Mammary epithelial cell (primary cell): ENCODE data around the gene PFDN1.

Source experiments
- EZH2 ChIP-seq: IDR thresholded peaks from 2 replicates; pipeline ENCODE4 v1.6.1; 2012; ENCODE audit warnings: low read length, inconsistent platforms, borderline replicate concordance
- TF ChIP-seq, protein P1 (sequence below), 2 donors: IDR thresholded peaks in 1 of 2; conservative IDR thresholded peaks in 1 of 2; 2 replicates each; pipeline ENCODE4 v1.5.1; 2011 to 2012; ENCODE audit warnings: inconsistent platforms in 2 of 2, low read length in 2 of 2, mild to moderate bottlenecking in 2 of 2, control low read depth in 1 of 2, low read depth in 1 of 2; ENCODE audit not compliant: insufficient read depth in 1 of 2; ENCODE audit errors: extremely low read depth in 1 of 2

DNA sequence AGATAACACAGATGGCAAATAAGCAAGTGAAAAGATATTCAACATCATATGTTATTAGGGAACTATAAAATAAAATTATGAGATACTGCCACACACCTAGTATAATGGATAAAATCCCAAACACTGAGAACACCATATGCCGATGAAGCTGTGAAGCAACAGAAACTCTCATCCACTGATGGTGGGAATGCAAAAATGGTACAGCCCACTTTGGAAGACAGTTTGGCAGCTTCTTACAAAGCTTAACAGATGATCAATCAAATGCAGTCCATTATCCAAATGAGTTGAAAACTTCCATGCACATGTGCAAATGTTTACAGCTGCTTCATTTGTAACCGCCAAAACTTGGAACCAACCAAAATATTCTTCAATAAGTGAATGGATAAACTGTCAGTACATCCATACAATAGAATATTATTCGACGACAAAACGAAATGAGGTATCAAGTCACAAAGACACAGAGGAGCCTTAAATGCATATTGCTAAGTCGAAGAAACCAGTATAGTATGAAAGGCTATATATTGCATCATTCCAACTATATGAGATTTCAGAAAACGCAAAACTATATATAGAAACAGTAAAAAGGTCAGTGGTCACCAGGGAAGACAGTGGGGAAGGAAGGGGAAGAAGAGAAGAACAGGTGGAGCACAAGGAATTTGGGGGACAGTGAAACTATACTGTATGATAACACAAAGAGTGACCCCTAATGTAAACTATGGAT is 14.9 kb downstream of the PFDN1 start:
- TF ChIP-seq, protein P1, sequence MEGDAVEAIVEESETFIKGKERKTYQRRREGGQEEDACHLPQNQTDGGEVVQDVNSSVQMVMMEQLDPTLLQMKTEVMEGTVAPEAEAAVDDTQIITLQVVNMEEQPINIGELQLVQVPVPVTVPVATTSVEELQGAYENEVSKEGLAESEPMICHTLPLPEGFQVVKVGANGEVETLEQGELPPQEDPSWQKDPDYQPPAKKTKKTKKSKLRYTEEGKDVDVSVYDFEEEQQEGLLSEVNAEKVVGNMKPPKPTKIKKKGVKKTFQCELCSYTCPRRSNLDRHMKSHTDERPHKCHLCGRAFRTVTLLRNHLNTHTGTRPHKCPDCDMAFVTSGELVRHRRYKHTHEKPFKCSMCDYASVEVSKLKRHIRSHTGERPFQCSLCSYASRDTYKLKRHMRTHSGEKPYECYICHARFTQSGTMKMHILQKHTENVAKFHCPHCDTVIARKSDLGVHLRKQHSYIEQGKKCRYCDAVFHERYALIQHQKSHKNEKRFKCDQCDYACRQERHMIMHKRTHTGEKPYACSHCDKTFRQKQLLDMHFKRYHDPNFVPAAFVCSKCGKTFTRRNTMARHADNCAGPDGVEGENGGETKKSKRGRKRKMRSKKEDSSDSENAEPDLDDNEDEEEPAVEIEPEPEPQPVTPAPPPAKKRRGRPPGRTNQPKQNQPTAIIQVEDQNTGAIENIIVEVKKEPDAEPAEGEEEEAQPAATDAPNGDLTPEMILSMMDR (conservative IDR thresholded peaks at IDR 0.05 in 1 of 2, IDR thresholded peaks at IDR 0.05 in 1 of 2; ENCODE audit: extremely low read depth in 1 of 2, insufficient read depth in 1 of 2, low read depth in 1 of 2, low read length in 2 of 2) = no peak
- TF ChIP-seq EZH2 = no peak
